SJSA1 (cell line): ENCODE data around the gene ACSM4. TPM values are rescaled to one million over a fixed set of nuclear protein-coding genes. Genes with fewer than 3 reads are reported as not detected.

ENCODE experiments used
- DNase-seq, 2 experiments: peaks; one replicate each; pipeline ENCODE4 v3.0.0-alpha.2; 2015 to 2020; ENCODE audit warnings: low spot score in 2 of 2, low read depth in 1 of 2
- H3K27ac ChIP-seq: fragments of 250-450 bp; sonication (Bioruptor Pico); 2 replicates; pipeline ENCODE4 v1.5.1; 2020; ENCODE audit warnings: mild to moderate bottlenecking, moderate library complexity
- H3K27me3 ChIP-seq: fragments of 250-450 bp; sonication (Bioruptor Pico); replicated peaks from 2 replicates; pipeline ENCODE4 v1.5.1; 2020; ENCODE audit warnings: mild to moderate bottlenecking, moderate library complexity
- H3K36me3 ChIP-seq: fragments of 250-450 bp; sonication (Bioruptor Pico); 2 replicates; pipeline ENCODE4 v1.5.1; 2020; ENCODE audit warnings: mild to moderate bottlenecking
- H3K4me1 ChIP-seq: fragments of 250-450 bp; sonication (Bioruptor Pico); replicated peaks from 2 replicates; pipeline ENCODE4 v1.6.1; 2021; ENCODE audit warnings: mild to moderate bottlenecking
- H3K4me3 ChIP-seq: fragments of 250-450 bp; sonication (Bioruptor Pico); 2 replicates; pipeline ENCODE4 v1.5.1; 2020; ENCODE audit warnings: mild to moderate bottlenecking
- H3K9me3 ChIP-seq: fragments of 250-450 bp; sonication (Bioruptor Pico); replicated peaks from 2 replicates; pipeline ENCODE4 v1.5.1; 2020; ENCODE audit warnings: mild to moderate bottlenecking
- total RNA-seq: library from RNA; depleted of rRNA; stranded (reverse); fragments of >200 nt; shearing (Covaris generic); gene quantifications from 2 replicates; pipeline ENCODE4 v1.2.3, GENCODE V29; 2014; rRNA removed

The ACSM4 gene
- total RNA-seq, 1 experiment from 2014 or later, result not detected

GRCh38 chr12:7351177-7351576 lies 47.3 kb downstream of the ACSM4 start:
- Histone ChIP-seq H3K27me3 (no peaks in the 10 kb centered on the region), H3K36me3 (no peaks in the 10 kb centered on the region), H3K4me1 (no peaks in the 10 kb centered on the region), H3K4me3 (no peak overlapping the region), H3K9me3 (no peaks in the 10 kb centered on the region), H3K27ac (no peak overlapping the region)
- no peak for DNase-seq

- no peak overlapping the region for H3K4me3 ChIP-seq
- DNase-seq, result no peak
- no peaks in the 10 kb centered on the region for H3K27me3 ChIP-seq
- H3K9me3 ChIP-seq, result no peaks in the 10 kb centered on the region
- H3K4me1 ChIP-seq, result no peaks in the 10 kb centered on the region
- H3K27ac ChIP-seq, result no peak overlapping the region
- no peaks in the 10 kb centered on the region for H3K36me3 ChIP-seq
Measured at GRCh38 chr12:7352661-7353060, 48.8 kb downstream of the ACSM4 start.

- DNase-seq, result no peak
- Histone ChIP-seq H3K4me1 (no peaks in the 10 kb centered on the region), H3K36me3 (no peaks in the 10 kb centered on the region)
Measured at GRCh38 chr12:7354529-7354928, 50.7 kb downstream of the ACSM4 start.

GRCh38 chr12:7361265-7361664 lies 57.4 kb downstream of the ACSM4 start:
- H3K4me1 ChIP-seq, result no peaks in the 10 kb centered on the region
- no peaks in the 10 kb centered on the region for H3K36me3 ChIP-seq
- no peak overlapping the region for H3K27ac ChIP-seq
- no peak for DNase-seq
- no peak overlapping the region for H3K4me3 ChIP-seq
- H3K9me3 ChIP-seq, result no peaks in the 10 kb centered on the region
- H3K27me3 ChIP-seq, result no peaks in the 10 kb centered on the region

More at GRCh38 chr12:7354529-7354928, 50.7 kb downstream of the ACSM4 start:
- Histone ChIP-seq H3K4me3 (no peak overlapping the region), H3K9me3 (no peaks in the 10 kb centered on the region), H3K27me3 (no peaks in the 10 kb centered on the region), H3K27ac (no peak overlapping the region)

GRCh38 chr12:7362734-7363133 lies 58.9 kb downstream of the ACSM4 start:
- Histone ChIP-seq H3K27ac (no peak overlapping the region), H3K4me1 (no peaks in the 10 kb centered on the region), H3K27me3 (no peaks in the 10 kb centered on the region), H3K36me3 (no peaks in the 10 kb centered on the region), H3K4me3 (no peak overlapping the region), H3K9me3 (no peaks in the 10 kb centered on the region)
- DNase-seq, result no peak

GRCh38 chr12:7369274-7369729 lies 65.4 kb downstream of the ACSM4 start:
- Histone ChIP-seq H3K4me3 (no peak overlapping the region), H3K27ac (no peak overlapping the region; the same call in 1 of the 2 replicates), H3K27me3 (no peaks in the 10 kb centered on the region), H3K36me3 (no peaks in the 10 kb centered on the region), H3K4me1 (peaks cover 11% of the 10 kb centered on the region), H3K9me3 (no peaks in the 10 kb centered on the region)
- DNase-seq, result peak; percentile 25 to 64

GRCh38 chr12:7373226-7373625 lies 69.4 kb downstream of the ACSM4 start:
- H3K27me3 ChIP-seq, result no peaks in the 10 kb centered on the region
- no peak overlapping the region for H3K4me3 ChIP-seq
- no peaks in the 10 kb centered on the region for H3K36me3 ChIP-seq
- peaks cover 14% of the 10 kb centered on the region for H3K4me1 ChIP-seq
- no peak for DNase-seq
- no peak overlapping the region for H3K27ac ChIP-seq
- no peaks in the 10 kb centered on the region for H3K9me3 ChIP-seq

GRCh38 chr12:7374423-7375144 lies 70.7 kb downstream of the ACSM4 start:
- peaks cover 7% of the 10 kb centered on the region for H3K4me1 ChIP-seq
- peak; percentile 40 to 60 for DNase-seq
- no peak overlapping the region for H3K27ac ChIP-seq

GRCh38 chr12:7375145-7375543 lies 71.3 kb downstream of the ACSM4 start:
- no peaks in the 10 kb centered on the region for H3K36me3 ChIP-seq
- H3K4me3 ChIP-seq, result no peak overlapping the region
- H3K4me1 ChIP-seq, result peaks cover 3% of the 10 kb centered on the region; the same call in 1 of the 2 replicates
- H3K27ac ChIP-seq, result no peak overlapping the region
- no peaks in the 10 kb centered on the region for H3K27me3 ChIP-seq
- DNase-seq, result no peak
- H3K9me3 ChIP-seq, result no peaks in the 10 kb centered on the region

More at GRCh38 chr12:7374423-7375144, 70.7 kb downstream of the ACSM4 start:
- H3K4me3 ChIP-seq, result no peak overlapping the region
- no peaks in the 10 kb centered on the region for H3K36me3 ChIP-seq
- H3K9me3 ChIP-seq, result no peaks in the 10 kb centered on the region
- H3K27me3 ChIP-seq, result no peaks in the 10 kb centered on the region

- Histone ChIP-seq H3K36me3 (no peaks in the 10 kb centered on the region), H3K4me1 (peaks cover 3% of the 10 kb centered on the region; the same call in 1 of the 2 replicates), H3K4me3 (no peak overlapping the region), H3K27ac (no peak overlapping the region), H3K27me3 (no peaks in the 10 kb centered on the region), H3K9me3 (no peaks in the 10 kb centered on the region)
- no peak for DNase-seq
Measured at GRCh38 chr12:7376196-7376595, 72.3 kb downstream of the ACSM4 start.

Other genes with a start within 250 kb of the ACSM4 start
- gene C1S, start 243.4 kb upstream of the ACSM4 start, total RNA-seq, result 21.2 and 35.0 TPM in 2 replicates
- gene C1R, start 211.6 kb upstream of the ACSM4 start, total RNA-seq, result 36.1 and 45.7 TPM in 2 replicates
- 0.63 and 2.5 TPM in 2 replicates for gene C1RL, start 194.9 kb upstream of the ACSM4 start, total RNA-seq
- gene RBP5, start 175.2 kb upstream of the ACSM4 start, total RNA-seq, result not detected in 2 replicates
- 0.82 TPM in 1 of 2 replicates, not detected in the other for gene CLSTN3, start 173.7 kb upstream of the ACSM4 start, total RNA-seq
- 18.7 and 24.8 TPM in 2 replicates for gene PEX5, start 114.4 kb upstream of the ACSM4 start, total RNA-seq
- gene CD163L1, start 140.1 kb downstream of the ACSM4 start, total RNA-seq, result 0.56 and 2.9 TPM in 2 replicates
- 0.05 TPM in 1 of 2 replicates, not detected in the other for gene CD163, start 199.7 kb downstream of the ACSM4 start, total RNA-seq